Tibial artery (tissue), 4 donors: ENCODE data around the gene TXK.
A peak's percentile ranks its signal among the peaks of the same experiment; 100 is the strongest.
"Not testable (repeated sequence)": the region's sequence is repeated elsewhere in the genome, so short reads cannot be mapped to it uniquely, and the experiment has no call there.

ENCODE experiments used
- DNase-seq, 2 donors: peaks; one replicate each; pipeline ENCODE4 v3.0.0-alpha.2; 2019
- H3K27ac ChIP-seq, 2 donors: fragments of 200-600 bp; sonication (generic) in 1 of 2; 1 replicate in 1 of 2; 2 replicates in 1 of 2; pipeline ENCODE4 v1.5.1; 2018 to 2019; ENCODE audit warnings: mild to moderate bottlenecking in 1 of 2
- H3K27me3 ChIP-seq, 2 donors: fragments of 200-600 bp; sonication (generic) in 1 of 2; one replicate each; pipeline versions ENCODE4 v1.5.1 to v1.6.0; 2016 to 2019
- H3K36me3 ChIP-seq, 3 donors: fragments of 200-600 bp; sonication (generic) in 2 of 3; one replicate each; pipeline ENCODE4 v1.5.1; 2016 to 2019; ENCODE audit warnings: mild to moderate bottlenecking in 2 of 3
- H3K4me1 ChIP-seq, 4 donors: fragments of 200-600 bp; sonication (generic) in 2 of 4; 1 replicate in 3 of 4; 2 replicates in 1 of 4; pipeline ENCODE4 v1.5.1; 2016 to 2019
- H3K4me3 ChIP-seq, 2 donors: fragments of 200-600 bp; sonication (generic) in 1 of 2; 1 replicate in 1 of 2; 2 replicates in 1 of 2; pipeline ENCODE4 v1.5.1; 2018 to 2019; ENCODE audit warnings: mild to moderate bottlenecking in 2 of 2
- H3K9me3 ChIP-seq, 3 donors: fragments of 200-600 bp; sonication (generic) in 1 of 3; one replicate each; pipeline ENCODE4 v1.5.1; 2016 to 2019
- intact Hi-C: fragments of 100-400 bp; cut with DNase I; formaldehyde crosslinking; loops from one replicate; pipeline ENCODE4 v1.15.0; 2023; ENCODE audit warnings: low total_unique reads
- TF ChIP-seq, protein P1 (sequence below), 2 experiments: fragments of 200-600 bp in 1 of 2; fragments of 450-650 bp in 1 of 2; IDR thresholded peaks; one replicate each; pipeline ENCODE4 v1.5.1; 2017 to 2019; ENCODE audit warnings: antibody characterized with exemption in 2 of 2, mild to moderate bottlenecking in 1 of 2, moderate library complexity in 1 of 2

The TXK gene

DNA sequence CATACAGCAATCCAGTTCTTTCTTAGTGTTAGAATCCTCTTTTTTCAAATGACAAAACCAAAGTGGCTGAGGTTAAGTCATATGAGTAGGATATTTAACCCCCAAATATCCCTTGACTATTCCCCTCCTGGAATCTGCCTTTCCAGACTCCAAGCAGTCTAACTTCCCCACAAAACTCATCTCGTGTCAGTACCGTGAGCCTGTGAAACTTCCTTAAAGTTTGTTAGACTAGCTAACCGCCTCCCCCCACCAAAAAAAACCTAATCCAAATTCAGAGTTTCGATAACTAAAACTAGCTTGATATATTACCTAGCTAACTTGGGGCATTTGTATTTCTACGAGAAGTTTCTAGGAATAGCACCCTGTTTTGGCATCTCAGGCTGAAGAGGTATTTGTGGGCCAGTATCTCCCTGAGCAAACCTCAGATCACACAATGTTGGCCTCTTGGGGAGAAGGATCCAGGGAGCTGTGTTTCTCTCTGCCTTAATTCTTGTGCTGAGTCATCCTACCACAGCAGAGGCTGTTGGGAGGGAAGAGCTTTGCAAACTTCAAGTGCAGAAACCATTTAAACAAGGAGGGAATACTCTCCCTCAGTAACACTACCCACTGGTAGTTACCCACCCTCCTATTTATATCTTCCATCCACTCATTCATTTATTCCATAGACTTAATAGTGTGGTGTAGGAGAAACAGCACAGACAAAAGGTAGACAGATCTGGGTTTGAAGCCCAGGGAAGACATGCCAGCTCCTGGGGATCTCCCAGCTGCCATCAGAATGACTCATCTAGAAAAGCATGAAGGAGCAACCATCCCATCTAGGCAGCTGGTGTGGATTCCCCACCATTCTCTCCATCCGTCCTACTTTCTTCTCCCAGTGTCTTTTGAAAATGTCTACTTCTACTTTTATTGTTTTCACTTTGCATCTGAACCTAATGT is 39.3 kb upstream of the TXK start:
- TF ChIP-seq, protein P1, sequence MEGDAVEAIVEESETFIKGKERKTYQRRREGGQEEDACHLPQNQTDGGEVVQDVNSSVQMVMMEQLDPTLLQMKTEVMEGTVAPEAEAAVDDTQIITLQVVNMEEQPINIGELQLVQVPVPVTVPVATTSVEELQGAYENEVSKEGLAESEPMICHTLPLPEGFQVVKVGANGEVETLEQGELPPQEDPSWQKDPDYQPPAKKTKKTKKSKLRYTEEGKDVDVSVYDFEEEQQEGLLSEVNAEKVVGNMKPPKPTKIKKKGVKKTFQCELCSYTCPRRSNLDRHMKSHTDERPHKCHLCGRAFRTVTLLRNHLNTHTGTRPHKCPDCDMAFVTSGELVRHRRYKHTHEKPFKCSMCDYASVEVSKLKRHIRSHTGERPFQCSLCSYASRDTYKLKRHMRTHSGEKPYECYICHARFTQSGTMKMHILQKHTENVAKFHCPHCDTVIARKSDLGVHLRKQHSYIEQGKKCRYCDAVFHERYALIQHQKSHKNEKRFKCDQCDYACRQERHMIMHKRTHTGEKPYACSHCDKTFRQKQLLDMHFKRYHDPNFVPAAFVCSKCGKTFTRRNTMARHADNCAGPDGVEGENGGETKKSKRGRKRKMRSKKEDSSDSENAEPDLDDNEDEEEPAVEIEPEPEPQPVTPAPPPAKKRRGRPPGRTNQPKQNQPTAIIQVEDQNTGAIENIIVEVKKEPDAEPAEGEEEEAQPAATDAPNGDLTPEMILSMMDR (IDR thresholded peaks at IDR 0.05): no peak
- intact Hi-C loops: no loop called here

DNA sequence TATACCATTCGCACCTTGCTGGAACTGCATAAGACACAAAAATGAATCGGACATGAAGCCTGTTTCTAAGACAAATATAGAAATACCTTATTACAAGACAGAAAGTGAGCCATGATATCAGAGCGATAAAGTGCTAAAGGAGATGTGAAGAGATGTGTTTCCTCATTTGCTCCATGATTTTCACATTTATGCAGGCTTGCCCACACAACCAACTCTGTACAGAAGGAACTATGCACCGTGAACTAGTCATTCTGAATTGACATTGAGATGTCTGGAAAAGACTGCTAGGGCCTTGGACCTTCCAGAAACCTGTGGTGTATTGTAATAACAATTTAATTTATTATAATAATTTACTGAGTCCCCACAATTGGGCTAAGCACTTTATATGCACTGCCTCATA is 38.6 kb upstream of the TXK start:
- Histone ChIP-seq H3K27me3 (no peaks in the 10 kb centered on the region), H3K4me1 (peaks cover 0 to 6% (median 2%) of the 10 kb centered on the region in 4 donors), H3K36me3 (peaks cover 0 to 6% (median 0%) of the 10 kb centered on the region in 3 donors), H3K27ac (peak overlapping the region in 1 of 2 donors; percentile 29), H3K9me3 (no peaks in the 10 kb centered on the region), H3K4me3 (no peak overlapping the region)
- DNase-seq: no peak
- TF ChIP-seq, protein P1 (IDR thresholded peaks at IDR 0.05): no peak
- intact Hi-C loops: no loop called here

More for the DNA sequence above, 39.3 kb upstream of the TXK start:
- H3K4me1 ChIP-seq: peaks cover 0 to 6% (median 2%) of the 10 kb centered on the region in 4 donors
- H3K9me3 ChIP-seq: no peaks in the 10 kb centered on the region
- H3K27ac ChIP-seq: peak overlapping the region; percentile 29 to 40
- no peak for DNase-seq
- H3K27me3 ChIP-seq: no peaks in the 10 kb centered on the region
- H3K36me3 ChIP-seq: peaks cover 0 to 6% (median 0%) of the 10 kb centered on the region in 3 donors
- H3K4me3 ChIP-seq: no peak overlapping the region

DNA sequence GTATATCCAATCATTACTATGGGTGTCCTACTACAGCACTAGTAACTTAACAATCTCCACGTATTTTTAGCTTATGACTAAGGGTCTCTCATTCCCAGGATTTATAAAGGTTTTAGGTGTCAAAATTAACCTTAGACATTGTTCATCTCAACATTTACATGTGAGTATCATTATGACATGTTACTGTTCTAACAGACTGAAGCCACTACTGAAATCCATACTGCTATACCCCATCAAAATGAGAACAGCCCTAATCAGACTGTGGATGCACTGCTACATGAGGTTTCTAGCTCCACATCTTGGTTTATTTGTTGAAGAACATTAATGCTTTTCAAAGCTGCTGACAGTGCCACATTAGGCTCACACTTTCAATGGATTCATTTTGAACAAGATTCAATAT is 35.6 kb upstream of the TXK start:
- TF ChIP-seq, protein P1 (IDR thresholded peaks at IDR 0.05): no peak
- no peak overlapping the region for H3K4me3 ChIP-seq
- intact Hi-C loops: no loop called here
- no peaks in the 10 kb centered on the region for H3K9me3 ChIP-seq
- DNase-seq: no peak
- no peaks in the 10 kb centered on the region for H3K27me3 ChIP-seq
- H3K36me3 ChIP-seq: peaks cover 0 to 5% (median 0%) of the 10 kb centered on the region in 3 donors
- no peak overlapping the region for H3K27ac ChIP-seq
- H3K4me1 ChIP-seq: peaks cover 0 to 6% (median 2%) of the 10 kb centered on the region in 4 donors

DNA sequence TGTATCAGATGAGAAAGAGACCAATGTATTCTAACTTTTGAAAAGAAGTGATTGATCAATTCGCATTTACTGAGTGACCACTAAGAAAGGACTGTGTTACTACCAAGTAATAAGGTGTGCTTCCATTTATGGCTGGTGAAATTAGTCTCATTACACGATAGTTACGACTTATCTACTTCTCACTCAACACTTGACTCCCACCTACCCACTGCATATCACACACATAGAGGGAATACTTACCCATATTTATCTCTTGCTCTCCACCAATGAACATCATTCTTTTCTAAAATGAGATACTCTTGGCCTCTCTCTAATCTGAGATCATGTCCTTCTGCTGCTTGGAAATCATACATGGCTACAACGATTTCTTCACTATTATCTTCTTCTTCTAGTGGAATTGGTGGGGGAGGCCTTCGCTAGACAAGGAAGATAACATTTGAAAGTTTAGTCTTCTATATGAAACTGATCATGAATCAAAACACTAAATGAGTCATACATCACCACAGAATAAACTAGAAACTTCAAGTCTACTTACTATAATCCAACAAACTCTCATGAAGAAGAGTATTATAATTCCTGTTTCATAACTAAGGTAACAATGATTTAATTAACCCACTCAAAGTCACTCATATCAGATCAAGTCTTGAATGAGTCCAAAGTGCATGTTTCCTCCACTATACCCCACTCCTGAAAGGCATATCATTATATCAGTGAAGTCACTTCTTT is 33.7 kb upstream of the TXK start:
- H3K27ac ChIP-seq: no peak overlapping the region
- no peaks in the 10 kb centered on the region for H3K4me1 ChIP-seq
- H3K9me3 ChIP-seq: no peaks in the 10 kb centered on the region
- peaks cover 0 to 5% (median 0%) of the 10 kb centered on the region in 3 donors for H3K36me3 ChIP-seq
- DNase-seq: no peak
- no peaks in the 10 kb centered on the region for H3K27me3 ChIP-seq
- H3K4me3 ChIP-seq: no peak overlapping the region
- intact Hi-C loops: no loop called here
- TF ChIP-seq, protein P1 (IDR thresholded peaks at IDR 0.05): no peak

DNA sequence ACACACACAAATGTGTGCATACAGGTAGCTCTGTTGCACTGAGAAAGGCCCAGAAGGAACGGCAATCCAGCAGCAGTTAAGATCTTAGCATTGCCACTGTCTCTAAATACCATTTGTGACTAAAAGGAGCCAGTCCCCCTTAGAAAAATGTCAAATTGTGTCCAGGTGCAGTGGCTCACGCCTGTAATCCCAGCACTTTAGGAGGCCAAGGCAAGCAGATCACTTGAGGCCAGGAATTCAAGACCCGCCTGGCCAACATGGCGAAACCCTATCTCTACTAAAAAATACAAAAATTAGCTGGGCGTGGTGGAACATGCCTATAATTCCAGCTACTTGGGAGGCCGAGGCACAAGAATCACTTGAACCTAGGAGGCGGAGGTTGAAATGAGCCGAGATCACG is 30.5 kb upstream of the TXK start:
- H3K9me3 ChIP-seq, H3K27me3 ChIP-seq, intact Hi-C loops, H3K4me1 ChIP-seq, H3K4me3 ChIP-seq, DNase-seq, H3K36me3 ChIP-seq, H3K27ac ChIP-seq: not testable (repeated sequence)

DNA sequence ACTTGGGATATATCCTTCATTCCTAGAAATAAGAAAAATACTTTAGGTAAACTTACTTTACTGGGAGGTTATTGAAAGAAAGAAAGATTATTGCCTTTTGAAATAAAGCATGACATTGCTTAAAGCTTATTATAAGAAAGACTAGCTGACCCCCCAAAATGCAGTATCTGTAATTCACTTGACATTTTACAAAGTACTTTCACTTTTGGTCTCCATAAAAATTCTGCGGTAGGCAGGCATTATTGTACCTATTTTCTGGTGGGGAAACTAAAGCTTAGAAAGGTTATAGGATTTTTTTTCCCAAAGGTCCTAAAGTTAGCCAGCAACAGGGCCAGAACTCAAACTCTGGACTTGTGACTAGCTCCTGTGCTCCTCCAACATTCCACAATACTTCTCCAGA is 29.7 kb upstream of the TXK start:
- intact Hi-C loops: no loop called here
- Histone ChIP-seq H3K9me3 (no peaks in the 10 kb centered on the region), H3K4me3 (no peak overlapping the region), H3K27me3 (no peaks in the 10 kb centered on the region), H3K27ac (no peak overlapping the region), H3K4me1 (no peaks in the 10 kb centered on the region), H3K36me3 (peaks cover 0 to 5% (median 0%) of the 10 kb centered on the region in 3 donors)
- DNase-seq: no peak
- TF ChIP-seq, protein P1 (IDR thresholded peaks at IDR 0.05): no peak
